ENCODE measurements around the gene VEPH1.

- TF ChIP-seq CTCF (conservative IDR thresholded peaks at IDR 0.05; ENCODE audit: low read depth, low read length) (no peak), EZH2 (IDR thresholded peaks at IDR 0.05; ENCODE audit: borderline replicate concordance, low read depth, low read length, poor library complexity, severe bottlenecking) (no peak)
Measured at GRCh38 chr3:157494581-157495281, 8.5 kb downstream of the VEPH1 start.

Measured in A673 (cell line).